ENCODE results near the gene TGIF1. TPM values are rescaled to one million over a fixed set of nuclear protein-coding genes. Genes with fewer than 3 reads are reported as not detected.

The TGIF1 gene
- total RNA-seq, 4 donors from 2014 or later, result 37.3 to 75.7 (median 57.0) TPM

GRCh38 chr18:3444296-3444695 is 5.7 kb upstream of the TGIF1 start:
- intact Hi-C loops (cut with DNase I), result loop anchor here (10.0 kb wide), 1 partner anchor 159 kb away; no protein-coding TSS in a partner anchor
- H3K36me3 ChIP-seq, result no peaks in the 10 kb centered on the region
- no peak for TF ChIP-seq CTCF (IDR thresholded peaks at IDR 0.05)
- H3K27ac ChIP-seq, result no peak overlapping the region
- 97 to 100% methylated on average over 3 of the region's 3 CpGs for WGBS, 2 donors
- H3K27me3 ChIP-seq, result no peaks in the 10 kb centered on the region
- H3K9me3 ChIP-seq, result no peaks in the 10 kb centered on the region
- H3K4me1 ChIP-seq, result peaks cover 7 to 21% (median 12%) of the 10 kb centered on the region in 3 donors
- no peak overlapping the region for H3K4me3 ChIP-seq
- DNase-seq, result no peak

- Histone ChIP-seq H3K27me3 (no peaks in the 10 kb centered on the region), H3K27ac (no peak overlapping the region), H3K36me3 (no peaks in the 10 kb centered on the region), H3K4me1 (peaks cover 7 to 21% (median 12%) of the 10 kb centered on the region in 3 donors), H3K4me3 (no peak overlapping the region), H3K9me3 (no peaks in the 10 kb centered on the region)
- intact Hi-C loops (cut with DNase I), result loop anchor here (5.0 to 10.0 kb wide), 2 partner anchors 147 to 160 kb away; no protein-coding TSS in a partner anchor
- no peak for TF ChIP-seq CTCF (IDR thresholded peaks at IDR 0.05)
- TF ChIP-seq POLR2A (IDR thresholded peaks at IDR 0.05), result no peak
- 79 to 98% methylated on average over 5 of the region's 5 CpGs for WGBS, 2 donors
- no peak for DNase-seq
Measured at GRCh38 chr18:3444954-3445353, 5.0 kb upstream of the TGIF1 start.

- no peaks in the 10 kb centered on the region for H3K9me3 ChIP-seq
- H3K27me3 ChIP-seq, result no peaks in the 10 kb centered on the region
- 2 to 8% methylated on average over 22 of the region's 22 CpGs for WGBS, 2 donors
- TF ChIP-seq POLR2A (IDR thresholded peaks at IDR 0.05) (no peak), CTCF (IDR thresholded peaks at IDR 0.05) (no peak)
- peak overlapping the region; percentile 80 to 95 (median 83) for H3K4me3 ChIP-seq
- DNase-seq, result no peak
- H3K27ac ChIP-seq, result peak overlapping the region; percentile 97 to 99 (median 99)
- peaks cover 7 to 25% (median 12%) of the 10 kb centered on the region in 3 donors for H3K4me1 ChIP-seq
- no peaks in the 10 kb centered on the region for H3K36me3 ChIP-seq
- intact Hi-C loops (cut with DNase I), result loop anchor here (5.0 to 10.0 kb wide), 2 partner anchors 145 to 162 kb away; no protein-coding TSS in a partner anchor
Measured at GRCh38 chr18:3447068-3447894, 2.7 kb upstream of the TGIF1 start.

- H3K4me1 ChIP-seq, result peaks cover 8 to 33% (median 12%) of the 10 kb centered on the region in 3 donors
- TF ChIP-seq CTCF (IDR thresholded peaks at IDR 0.05), result peak in 1 of 6 experiments; percentile 12
- TF ChIP-seq POLR2A (IDR thresholded peaks at IDR 0.05), result peak in 3 of 4 donors; percentile 79 to 95 (median 92)
- H3K9me3 ChIP-seq, result no peaks in the 10 kb centered on the region
- no peaks in the 10 kb centered on the region for H3K36me3 ChIP-seq
- intact Hi-C loops (cut with DNase I), result loop anchor here (5.0 to 10.0 kb wide), 2 partner anchors 144 to 163 kb away; no protein-coding TSS in a partner anchor
- H3K27ac ChIP-seq, result peak overlapping the region; percentile 97 to 99 (median 99)
- H3K4me3 ChIP-seq, result peak overlapping the region; percentile 80 to 95 (median 83)
- DNase-seq, result peak; percentile 49
- no peaks in the 10 kb centered on the region for H3K27me3 ChIP-seq
- 0 to 2% methylated on average over 11 to 20 of the region's 63 CpGs for WGBS, 2 donors
Measured at GRCh38 chr18:3447895-3448837, 1.8 kb upstream of the TGIF1 start.
